ENCODE data around the gene KCNH1. TPM values are rescaled to one million over a fixed set of nuclear protein-coding genes. Genes with fewer than 3 reads are reported as not detected.

Gene KCNH1
- total and polyA plus RNA-seq, 2 experiments from 2014 or later = 0.28 TPM; not detected in 1

DNA sequence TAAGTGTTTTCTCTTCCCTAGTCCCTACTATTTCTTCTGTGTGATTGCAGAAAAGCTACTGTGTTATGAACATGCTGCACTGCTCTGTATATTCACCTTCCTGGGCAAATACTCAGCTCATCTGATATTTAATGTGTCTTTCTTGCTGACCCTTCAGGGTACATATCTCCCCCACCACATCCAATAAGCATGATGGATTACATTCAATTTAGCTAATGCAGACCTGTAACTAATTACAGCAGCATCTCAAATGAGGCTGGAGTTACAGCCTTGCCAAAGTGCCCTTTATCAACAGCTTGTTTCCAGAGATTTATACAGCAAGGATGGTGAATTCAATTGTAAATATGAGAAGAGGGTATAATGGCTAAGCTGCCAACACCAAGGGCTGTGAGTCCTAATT is 144.0 kb downstream of the KCNH1 start:
- Mint-ChIP-seq H3K36me3 (ENCODE audit: low read depth) (peaks cover 10% of the 10 kb centered on the region; the same call in 2 of the 3 replicates), H3K27me3 (ENCODE audit: insufficient read depth, low read depth, poor library complexity) (no peaks in the 10 kb centered on the region), H3K27ac (no peak overlapping the region), H3K9me3 (peaks cover 38% of the 10 kb centered on the region), H3K4me1 (no peaks in the 10 kb centered on the region), H3K4me3 (no peak overlapping the region)
- H2AFZ ChIP-seq = no peak overlapping the region
- TF ChIP-seq, protein P1, sequence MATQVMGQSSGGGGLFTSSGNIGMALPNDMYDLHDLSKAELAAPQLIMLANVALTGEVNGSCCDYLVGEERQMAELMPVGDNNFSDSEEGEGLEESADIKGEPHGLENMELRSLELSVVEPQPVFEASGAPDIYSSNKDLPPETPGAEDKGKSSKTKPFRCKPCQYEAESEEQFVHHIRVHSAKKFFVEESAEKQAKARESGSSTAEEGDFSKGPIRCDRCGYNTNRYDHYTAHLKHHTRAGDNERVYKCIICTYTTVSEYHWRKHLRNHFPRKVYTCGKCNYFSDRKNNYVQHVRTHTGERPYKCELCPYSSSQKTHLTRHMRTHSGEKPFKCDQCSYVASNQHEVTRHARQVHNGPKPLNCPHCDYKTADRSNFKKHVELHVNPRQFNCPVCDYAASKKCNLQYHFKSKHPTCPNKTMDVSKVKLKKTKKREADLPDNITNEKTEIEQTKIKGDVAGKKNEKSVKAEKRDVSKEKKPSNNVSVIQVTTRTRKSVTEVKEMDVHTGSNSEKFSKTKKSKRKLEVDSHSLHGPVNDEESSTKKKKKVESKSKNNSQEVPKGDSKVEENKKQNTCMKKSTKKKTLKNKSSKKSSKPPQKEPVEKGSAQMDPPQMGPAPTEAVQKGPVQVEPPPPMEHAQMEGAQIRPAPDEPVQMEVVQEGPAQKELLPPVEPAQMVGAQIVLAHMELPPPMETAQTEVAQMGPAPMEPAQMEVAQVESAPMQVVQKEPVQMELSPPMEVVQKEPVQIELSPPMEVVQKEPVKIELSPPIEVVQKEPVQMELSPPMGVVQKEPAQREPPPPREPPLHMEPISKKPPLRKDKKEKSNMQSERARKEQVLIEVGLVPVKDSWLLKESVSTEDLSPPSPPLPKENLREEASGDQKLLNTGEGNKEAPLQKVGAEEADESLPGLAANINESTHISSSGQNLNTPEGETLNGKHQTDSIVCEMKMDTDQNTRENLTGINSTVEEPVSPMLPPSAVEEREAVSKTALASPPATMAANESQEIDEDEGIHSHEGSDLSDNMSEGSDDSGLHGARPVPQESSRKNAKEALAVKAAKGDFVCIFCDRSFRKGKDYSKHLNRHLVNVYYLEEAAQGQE (IDR thresholded peaks at IDR 0.05; ENCODE audit: unreplicated experiment) = no peak
- TF ChIP-seq NANOG (IDR thresholded peaks at IDR 0.05; ENCODE audit: borderline replicate concordance) (no peak), POLR2AphosphoS5 (IDR thresholded peaks at IDR 0.05; ENCODE audit: low read depth) (no peak), JUNB (IDR thresholded peaks at IDR 0.05; ENCODE audit: unreplicated experiment) (no peak), ZNF331 (CRISPR knock-in tag; IDR thresholded peaks at IDR 0.05; ENCODE audit: low read depth) (no peak), EZH2 (IDR thresholded peaks at IDR 0.05; ENCODE audit: low read depth, unreplicated experiment) (no peak)
- no peaks in the 10 kb centered on the region for H3K27me3 ChIP-seq (ENCODE audit: insufficient read depth)
- ATAC-seq = no peak
- H3K4me1 ChIP-seq (ENCODE audit: insufficient read depth) = no peaks in the 10 kb centered on the region
- H3K4me2 ChIP-seq = no peak overlapping the region
- no peaks in the 10 kb centered on the region for H3F3A ChIP-seq (replicated peaks; ENCODE audit: low read depth)
- H3K79me2 ChIP-seq (replicated peaks; ENCODE audit: insufficient read depth) = no peaks in the 10 kb centered on the region
- H4K20me1 ChIP-seq (replicated peaks; ENCODE audit: insufficient read depth) = no peaks in the 10 kb centered on the region
- H3K27ac ChIP-seq (ENCODE audit: low read depth) = no peak overlapping the region
- no peaks in the 10 kb centered on the region; the same call in 1 of the 2 replicates for H3K36me3 ChIP-seq (ENCODE audit: insufficient read depth)
- H3K4me3 ChIP-seq = no peak overlapping the region
- H3K9me2 ChIP-seq (ENCODE audit: insufficient read depth) = no peaks in the 10 kb centered on the region; the same call in 1 of the 2 replicates
- DNase-seq (ENCODE audit: low spot score) = no peak

GRCh38 chr1:210981490-210981889 is 152.5 kb downstream of the KCNH1 start:
- H3K27me3 ChIP-seq (ENCODE audit: insufficient read depth) = no peaks in the 10 kb centered on the region
- H3K4me3 Mint-ChIP-seq = no peak overlapping the region
- DNase-seq (ENCODE audit: low spot score) = no peak
- no peaks in the 10 kb centered on the region; the same call in 1 of the 2 replicates for H3K36me3 ChIP-seq (ENCODE audit: insufficient read depth)
- no peak overlapping the region for H3K4me2 ChIP-seq
- TF ChIP-seq CTCF (conservative IDR thresholded peaks at IDR 0.05; ENCODE audit: low read depth in 2 of 2) = no peak
- H3K9me2 ChIP-seq (ENCODE audit: insufficient read depth) = no peaks in the 10 kb centered on the region; the same call in 1 of the 2 replicates
- no peak overlapping the region for H3K27ac ChIP-seq (ENCODE audit: low read depth)
- no peak overlapping the region for H3K4me3 ChIP-seq
- no peaks in the 10 kb centered on the region for H3F3A ChIP-seq (replicated peaks; ENCODE audit: low read depth)
- no peaks in the 10 kb centered on the region for H4K20me1 ChIP-seq (replicated peaks; ENCODE audit: insufficient read depth)
- H3K79me2 ChIP-seq (replicated peaks; ENCODE audit: insufficient read depth) = no peaks in the 10 kb centered on the region
- H3K27ac Mint-ChIP-seq = no peak overlapping the region
- peaks cover 32% of the 10 kb centered on the region for H3K9me3 Mint-ChIP-seq
- H3K4me1 ChIP-seq (ENCODE audit: insufficient read depth) = no peaks in the 10 kb centered on the region
- no peak overlapping the region for H2AFZ ChIP-seq
- no peaks in the 10 kb centered on the region for H3K36me3 Mint-ChIP-seq (ENCODE audit: low read depth)
- no peak for ATAC-seq
- H3K27me3 Mint-ChIP-seq (ENCODE audit: insufficient read depth, low read depth, poor library complexity) = no peaks in the 10 kb centered on the region
- H3K4me1 Mint-ChIP-seq = no peaks in the 10 kb centered on the region

All from GM23338 (cell line).